SJCRH30 (cell line): Measurements from ENCODE around the gene ALMS1. TPM values are rescaled to one million over a fixed set of nuclear protein-coding genes. Genes with fewer than 3 reads are reported as not detected.
"Not testable (repeated sequence)": the region's sequence is repeated elsewhere in the genome, so short reads cannot be mapped to it uniquely, and the experiment has no call there.

ENCODE experiments used
- DNase-seq, 2 experiments: peaks; one replicate each; pipeline ENCODE4 v3.0.0-alpha.2; 2015 to 2020
- H3K27ac ChIP-seq: fragments of 250-450 bp; sonication (Bioruptor Pico); 2 replicates; pipeline ENCODE4 v1.5.1; 2020; ENCODE audit warnings: mild to moderate bottlenecking, moderate library complexity
- H3K27me3 ChIP-seq: fragments of 250-450 bp; sonication (Bioruptor Pico); 2 replicates; pipeline ENCODE4 v1.5.1; 2020; ENCODE audit warnings: mild to moderate bottlenecking, moderate library complexity
- H3K36me3 ChIP-seq: fragments of 250-450 bp; sonication (Bioruptor Pico); 2 replicates; pipeline ENCODE4 v1.5.1; 2020; ENCODE audit warnings: mild to moderate bottlenecking, moderate library complexity
- H3K4me1 ChIP-seq: fragments of 250-450 bp; sonication (Bioruptor Pico); 2 replicates; pipeline ENCODE4 v1.5.1; 2020; ENCODE audit warnings: mild to moderate bottlenecking, moderate library complexity
- H3K4me3 ChIP-seq: fragments of 250-450 bp; sonication (Bioruptor Pico); 2 replicates; pipeline ENCODE4 v1.5.1; 2020; ENCODE audit warnings: mild to moderate bottlenecking, moderate library complexity
- H3K9me3 ChIP-seq: fragments of 250-450 bp; sonication (Bioruptor Pico); replicated peaks from 2 replicates; pipeline ENCODE4 v1.5.1; 2020; ENCODE audit warnings: mild to moderate bottlenecking, moderate library complexity
- total RNA-seq: library from RNA; depleted of rRNA; stranded (reverse); fragments of >200 nt; shearing (Covaris generic); gene quantifications from 2 replicates; pipeline ENCODE4 v1.2.3, GENCODE V29; 2014

Gene ALMS1
- total RNA-seq, 1 experiment from 2014 or later: 72.8 TPM

GRCh38 chr2:73423913-73424312, 38.3 kb downstream of the ALMS1 start:
- Histone ChIP-seq H3K9me3 (no peaks in the 10 kb centered on the region), H3K27me3 (no peaks in the 10 kb centered on the region), H3K4me1 (no peaks in the 10 kb centered on the region), H3K36me3 (peaks cover 20% of the 10 kb centered on the region), H3K4me3 (no peak overlapping the region), H3K27ac (no peak overlapping the region)
- no peak for DNase-seq

- no peak overlapping the region for H3K4me3 ChIP-seq
- no peaks in the 10 kb centered on the region for H3K4me1 ChIP-seq
- no peaks in the 10 kb centered on the region for H3K9me3 ChIP-seq
- H3K27ac ChIP-seq: no peak overlapping the region
- no peak for DNase-seq
- H3K36me3 ChIP-seq: peaks cover 14% of the 10 kb centered on the region
- H3K27me3 ChIP-seq: no peaks in the 10 kb centered on the region
Measured at GRCh38 chr2:73426176-73426575, 40.5 kb downstream of the ALMS1 start.

- peaks cover 47% of the 10 kb centered on the region for H3K36me3 ChIP-seq
- peaks cover 2% of the 10 kb centered on the region; the same call in 1 of the 2 replicates for H3K9me3 ChIP-seq
- H3K4me1 ChIP-seq: no peaks in the 10 kb centered on the region
- no peaks in the 10 kb centered on the region for H3K27me3 ChIP-seq
- no peak overlapping the region for H3K27ac ChIP-seq
- DNase-seq: no peak
- H3K4me3 ChIP-seq: no peak overlapping the region
Measured at GRCh38 chr2:73436019-73436418, 50.4 kb downstream of the ALMS1 start.

GRCh38 chr2:73444202-73444601, 58.6 kb downstream of the ALMS1 start:
- H3K27ac ChIP-seq: no peak overlapping the region
- H3K4me1 ChIP-seq: no peaks in the 10 kb centered on the region
- no peaks in the 10 kb centered on the region for H3K9me3 ChIP-seq
- peaks cover 28% of the 10 kb centered on the region for H3K36me3 ChIP-seq
- H3K27me3 ChIP-seq: no peaks in the 10 kb centered on the region
- no peak for DNase-seq
- no peak overlapping the region for H3K4me3 ChIP-seq

DNA sequence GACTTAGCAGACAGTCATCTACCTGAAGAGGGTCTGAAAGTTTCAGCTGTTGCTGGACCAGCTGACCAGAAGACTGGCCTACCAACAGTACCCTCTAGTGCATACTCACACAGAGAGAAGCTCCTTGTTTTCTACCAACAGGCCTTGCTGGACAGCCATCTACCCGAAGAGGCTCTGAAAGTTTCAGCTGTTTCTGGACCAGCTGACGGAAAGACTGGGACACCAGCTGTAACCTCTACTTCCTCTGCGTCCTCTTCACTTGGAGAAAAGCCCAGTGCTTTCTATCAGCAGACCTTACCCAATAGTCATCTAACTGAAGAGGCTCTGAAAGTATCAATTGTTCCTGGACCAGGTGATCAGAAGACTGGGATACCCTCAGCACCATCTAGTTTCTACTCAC, 63.2 kb downstream of the ALMS1 start:
- Histone ChIP-seq H3K4me3 (no peak overlapping the region), H3K9me3 (no peaks in the 10 kb centered on the region), H3K4me1 (no peaks in the 10 kb centered on the region), H3K27ac (no peak overlapping the region), H3K36me3 (peaks cover 38% of the 10 kb centered on the region), H3K27me3 (no peaks in the 10 kb centered on the region)
- DNase-seq: no peak

DNA sequence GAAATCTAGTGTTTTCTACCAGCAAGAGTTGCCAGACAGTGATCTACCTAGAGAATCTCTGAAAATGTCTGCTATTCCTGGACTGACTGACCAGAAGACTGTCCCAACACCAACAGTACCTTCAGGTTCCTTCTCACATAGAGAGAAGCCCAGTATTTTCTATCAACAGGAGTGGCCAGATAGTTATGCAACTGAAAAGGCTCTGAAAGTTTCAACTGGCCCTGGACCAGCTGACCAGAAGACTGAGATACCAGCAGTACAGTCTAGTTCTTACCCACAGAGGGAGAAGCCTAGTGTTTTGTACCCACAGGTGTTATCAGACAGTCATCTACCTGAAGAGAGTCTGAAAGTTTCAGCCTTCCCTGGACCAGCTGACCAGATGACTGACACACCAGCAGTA, 63.8 kb downstream of the ALMS1 start:
- H3K9me3 ChIP-seq: no peaks in the 10 kb centered on the region
- no peak overlapping the region for H3K27ac ChIP-seq
- no peaks in the 10 kb centered on the region for H3K4me1 ChIP-seq
- H3K36me3 ChIP-seq: peaks cover 40% of the 10 kb centered on the region
- H3K27me3 ChIP-seq: no peaks in the 10 kb centered on the region
- no peak overlapping the region for H3K4me3 ChIP-seq
- DNase-seq: no peak

GRCh38 chr2:73451263-73451972, 65.8 kb downstream of the ALMS1 start:
- no peak overlapping the region for H3K27ac ChIP-seq
- no peaks in the 10 kb centered on the region for H3K4me1 ChIP-seq
- H3K4me3 ChIP-seq: no peak overlapping the region

GRCh38 chr2:73457982-73458381, 72.3 kb downstream of the ALMS1 start:
- DNase-seq: no peak
- no peak overlapping the region for H3K27ac ChIP-seq
- peaks cover 8% of the 10 kb centered on the region; the same call in 1 of the 2 replicates for H3K9me3 ChIP-seq
- no peaks in the 10 kb centered on the region for H3K4me1 ChIP-seq
- H3K36me3 ChIP-seq: peaks cover 43% of the 10 kb centered on the region
- no peaks in the 10 kb centered on the region for H3K27me3 ChIP-seq
- no peak overlapping the region for H3K4me3 ChIP-seq

More at GRCh38 chr2:73451263-73451972, 65.8 kb downstream of the ALMS1 start:
- no peak for DNase-seq
- Histone ChIP-seq H3K36me3 (peaks cover 47% of the 10 kb centered on the region), H3K27me3 (no peaks in the 10 kb centered on the region), H3K9me3 (no peaks in the 10 kb centered on the region)

DNA sequence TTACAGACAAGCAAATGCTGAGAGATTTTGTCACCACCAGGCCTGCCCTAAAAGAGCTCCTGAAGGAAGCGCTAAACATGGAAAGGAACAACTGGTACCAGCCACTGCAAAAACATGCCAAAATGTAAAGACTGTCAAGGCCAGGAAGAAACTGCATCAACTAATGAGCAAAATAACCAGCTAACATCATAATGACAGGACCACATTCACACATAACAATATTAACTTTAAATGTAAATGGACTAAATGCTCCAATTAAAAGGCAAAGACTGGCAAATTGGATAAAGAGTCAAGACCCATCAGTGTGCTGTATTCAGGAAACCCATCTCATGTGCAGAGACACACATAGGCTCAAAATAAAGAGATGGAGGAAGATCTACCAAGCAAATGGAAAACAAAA, 76.8 kb downstream of the ALMS1 start:
- peaks cover 28% of the 10 kb centered on the region for H3K36me3 ChIP-seq
- H3K9me3 ChIP-seq, H3K27me3 ChIP-seq, H3K27ac ChIP-seq, DNase-seq, H3K4me3 ChIP-seq, H3K4me1 ChIP-seq: not testable (repeated sequence)

DNA sequence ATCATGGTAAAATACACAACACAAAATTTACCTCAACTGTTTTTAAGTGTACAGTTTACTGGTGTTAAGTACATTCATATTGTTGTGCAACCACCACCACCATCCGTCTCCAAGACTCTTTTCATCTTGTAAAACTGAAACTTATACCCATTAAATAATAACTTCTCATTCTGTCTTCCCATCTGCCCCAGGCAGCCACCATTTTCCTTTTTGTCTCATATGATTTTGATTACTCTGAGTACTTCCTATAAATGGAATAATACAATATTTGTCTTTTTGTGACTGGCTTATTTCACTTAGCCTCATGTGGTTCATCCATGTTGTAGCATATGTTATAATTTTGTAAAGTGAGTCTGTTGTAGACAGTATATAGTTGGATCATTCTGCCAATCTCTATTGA, 82.7 kb downstream of the ALMS1 start:
- Histone ChIP-seq H3K36me3 (no peaks in the 10 kb centered on the region), H3K4me3 (no peak overlapping the region), H3K9me3 (no peaks in the 10 kb centered on the region), H3K27ac (no peak overlapping the region), H3K4me1 (no peaks in the 10 kb centered on the region), H3K27me3 (no peaks in the 10 kb centered on the region)
- DNase-seq: no peak

GRCh38 chr2:73483874-73484273, 98.2 kb downstream of the ALMS1 start:
- not testable (repeated sequence) for H3K4me3 ChIP-seq, H3K27ac ChIP-seq, DNase-seq, H3K4me1 ChIP-seq, H3K27me3 ChIP-seq, H3K9me3 ChIP-seq
- H3K36me3 ChIP-seq: peaks cover 23% of the 10 kb centered on the region; the same call in 1 of the 2 replicates

DNA sequence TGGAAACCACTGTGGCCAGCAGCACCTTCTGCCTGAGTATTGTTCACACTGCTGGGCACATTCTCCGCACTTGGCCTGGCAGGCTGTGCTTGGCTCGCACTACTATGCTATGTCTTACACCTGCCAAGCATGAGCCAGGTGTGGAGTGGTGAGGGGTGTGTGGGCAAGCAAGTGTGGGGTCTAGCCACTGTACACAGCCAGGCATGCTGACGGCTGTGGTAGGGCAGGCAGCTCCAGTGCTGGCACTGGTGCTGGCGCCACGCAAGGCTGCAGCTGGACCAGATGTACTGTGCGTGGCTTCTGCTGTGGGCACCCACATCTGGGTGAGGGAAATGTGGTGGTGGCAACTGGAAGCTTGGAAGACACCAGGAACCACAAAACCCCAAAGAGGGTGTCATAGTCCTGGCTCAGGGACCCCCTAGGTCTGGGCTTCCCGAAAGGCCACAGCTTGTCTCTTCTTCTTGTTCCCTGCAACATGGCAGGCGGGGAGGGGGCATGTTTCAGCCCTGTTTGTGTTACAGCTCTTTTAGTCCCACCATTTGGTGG, 101.5 kb downstream of the ALMS1 start:
- H3K9me3 ChIP-seq: no peaks in the 10 kb centered on the region
- H3K4me3 ChIP-seq: no peak overlapping the region
- H3K36me3 ChIP-seq: peaks cover 51% of the 10 kb centered on the region

DNA sequence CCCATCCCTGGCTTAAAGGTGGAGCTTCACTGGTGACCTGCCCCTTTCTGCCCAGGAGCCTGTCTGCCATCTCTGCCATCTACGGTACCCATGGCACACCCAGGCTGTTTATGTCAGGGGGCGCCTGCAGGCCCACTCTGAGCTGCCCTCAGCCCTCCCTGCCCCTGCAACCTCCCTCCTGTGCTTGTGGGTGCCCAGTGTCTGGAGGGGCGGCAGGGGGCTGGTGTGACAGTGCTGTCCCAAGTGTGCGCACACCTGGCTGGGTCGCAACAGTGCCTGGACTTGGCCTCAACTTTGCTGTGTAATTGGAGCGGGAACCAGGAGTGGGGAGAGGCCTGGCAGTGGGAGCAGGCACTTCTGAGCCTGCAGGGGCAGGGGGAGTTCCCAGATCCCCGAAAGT, 102.4 kb downstream of the ALMS1 start:
- no peaks in the 10 kb centered on the region for H3K27me3 ChIP-seq
- H3K9me3 ChIP-seq: no peaks in the 10 kb centered on the region
- H3K36me3 ChIP-seq: peaks cover 51% of the 10 kb centered on the region
- H3K4me3 ChIP-seq: no peak overlapping the region
- no peak for DNase-seq
- H3K4me1 ChIP-seq: no peaks in the 10 kb centered on the region
- no peak overlapping the region for H3K27ac ChIP-seq

More for the DNA sequence above, 101.5 kb downstream of the ALMS1 start:
- Histone ChIP-seq H3K27me3 (no peaks in the 10 kb centered on the region), H3K4me1 (no peaks in the 10 kb centered on the region), H3K27ac (no peak overlapping the region)
- no peak for DNase-seq

- no peak for DNase-seq
- no peaks in the 10 kb centered on the region for H3K9me3 ChIP-seq
- no peak overlapping the region for H3K4me3 ChIP-seq
- no peaks in the 10 kb centered on the region for H3K4me1 ChIP-seq
- H3K27me3 ChIP-seq: no peaks in the 10 kb centered on the region
- H3K27ac ChIP-seq: no peak overlapping the region
- H3K36me3 ChIP-seq: peaks cover 51% of the 10 kb centered on the region
Measured at GRCh38 chr2:73489053-73489452, 103.4 kb downstream of the ALMS1 start.

DNA sequence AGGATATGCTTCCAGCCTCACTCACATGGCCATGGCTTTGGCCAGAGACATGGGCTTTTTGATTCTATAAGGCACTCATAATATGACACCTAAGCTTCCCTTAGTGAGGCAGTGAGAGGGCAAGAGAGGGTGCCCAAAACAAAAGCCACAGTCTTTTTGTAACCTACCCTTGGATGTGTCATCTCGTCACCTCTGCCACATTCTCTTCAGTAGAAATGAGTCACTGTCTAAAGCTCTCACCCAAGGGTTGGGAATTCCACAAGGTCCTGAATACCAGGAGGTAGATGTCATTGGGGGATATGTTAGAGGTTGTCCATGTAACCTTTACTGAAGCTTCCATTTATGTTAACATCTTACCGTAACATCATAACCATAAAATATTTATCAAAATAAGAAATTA, 108.4 kb downstream of the ALMS1 start:
- Histone ChIP-seq H3K27me3 (no peaks in the 10 kb centered on the region), H3K9me3 (no peaks in the 10 kb centered on the region), H3K27ac (no peak overlapping the region), H3K4me3 (no peak overlapping the region), H3K4me1 (no peaks in the 10 kb centered on the region), H3K36me3 (peaks cover 31% of the 10 kb centered on the region)
- peak in 1 of 2 experiments; percentile 8 for DNase-seq
